Astrocyte (in vitro differentiated cells and primary cell): ENCODE results near the gene SPG21.

Experiments used
- EZH2 ChIP-seq: IDR thresholded peaks from 2 replicates; pipeline ENCODE4 v1.6.1; 2012; ENCODE audit warnings: mild to moderate bottlenecking, low read length, inconsistent platforms; ENCODE audit not compliant: insufficient read depth
- TF ChIP-seq, protein P1 (sequence below): IDR thresholded peaks from 2 replicates; pipeline ENCODE4 v1.5.1; 2011; ENCODE audit warnings: low read depth, mild to moderate bottlenecking, inconsistent platforms, low read length, moderate library complexity; ENCODE audit not compliant: insufficient read depth

DNA sequence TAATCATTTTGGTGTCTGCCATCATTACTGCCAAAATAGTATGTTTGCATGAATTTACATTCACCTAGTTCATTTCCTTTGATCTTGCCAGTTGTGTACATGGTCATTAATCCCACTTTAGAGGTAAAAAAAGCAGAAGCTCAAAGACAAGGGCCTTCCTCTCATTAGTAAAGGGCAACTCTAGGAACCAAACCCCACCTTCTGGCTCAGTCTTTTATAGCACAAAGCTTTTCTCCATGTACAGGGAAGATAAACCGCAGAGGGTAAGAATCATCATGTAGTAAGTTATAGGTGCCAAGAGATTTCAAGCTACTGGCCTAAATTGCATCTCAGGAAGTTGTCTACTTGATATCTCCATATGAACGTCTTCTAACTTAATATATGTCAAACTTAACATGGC, 19.3 kb upstream of the SPG21 start:
- TF ChIP-seq EZH2, result no peak
- TF ChIP-seq, protein P1, sequence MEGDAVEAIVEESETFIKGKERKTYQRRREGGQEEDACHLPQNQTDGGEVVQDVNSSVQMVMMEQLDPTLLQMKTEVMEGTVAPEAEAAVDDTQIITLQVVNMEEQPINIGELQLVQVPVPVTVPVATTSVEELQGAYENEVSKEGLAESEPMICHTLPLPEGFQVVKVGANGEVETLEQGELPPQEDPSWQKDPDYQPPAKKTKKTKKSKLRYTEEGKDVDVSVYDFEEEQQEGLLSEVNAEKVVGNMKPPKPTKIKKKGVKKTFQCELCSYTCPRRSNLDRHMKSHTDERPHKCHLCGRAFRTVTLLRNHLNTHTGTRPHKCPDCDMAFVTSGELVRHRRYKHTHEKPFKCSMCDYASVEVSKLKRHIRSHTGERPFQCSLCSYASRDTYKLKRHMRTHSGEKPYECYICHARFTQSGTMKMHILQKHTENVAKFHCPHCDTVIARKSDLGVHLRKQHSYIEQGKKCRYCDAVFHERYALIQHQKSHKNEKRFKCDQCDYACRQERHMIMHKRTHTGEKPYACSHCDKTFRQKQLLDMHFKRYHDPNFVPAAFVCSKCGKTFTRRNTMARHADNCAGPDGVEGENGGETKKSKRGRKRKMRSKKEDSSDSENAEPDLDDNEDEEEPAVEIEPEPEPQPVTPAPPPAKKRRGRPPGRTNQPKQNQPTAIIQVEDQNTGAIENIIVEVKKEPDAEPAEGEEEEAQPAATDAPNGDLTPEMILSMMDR, result no peak
